Endothelial cell of umbilical vein (primary cell): ENCODE results near the gene SLC4A5. TPM values are rescaled to one million over a fixed set of nuclear protein-coding genes. Genes with fewer than 3 reads are reported as not detected.

Experiments used
- BruUV-seq: library from RNA; stranded (reverse); fragments of 400-500 nt; replicated peaks from 2 replicates; lab custom pipeline; 2021; lab: Mats Ljungman, UMichigan
- CTCF ChIA-PET: fragments of 300-600, 350-600 bp; sonication (Branson Sonifier 250); formaldehyde crosslinking; loops from one replicate; lab custom pipeline; 2021; ENCODE audit warnings: antibody characterized with exemption, inconsistent platforms; lab: Charles Lee
- POLR2A ChIA-PET: fragments of 300-600, 350-600 bp; sonication (Branson Sonifier 250); formaldehyde crosslinking; loops from one replicate; lab custom pipeline; 2021; ENCODE audit warnings: antibody characterized with exemption, inconsistent platforms; lab: Charles Lee
- DNase-seq: peaks from one replicate; pipeline ENCODE4 v3.0.0-alpha.2; 2011; ENCODE audit warnings: low read depth, low spot score
- FAIRE-seq: peaks from 2 replicates; lab custom pipeline; 2011; peaks lifted over from hg19 to GRCh38; lab: Jason Lieb, UNC
- H2AFZ ChIP-seq: 2 replicates; pipeline ENCODE4 v1.6.0; 2012; ENCODE audit warnings: low read depth, low read length, control low read depth, inconsistent platforms
- H3K27ac ChIP-seq: 2 replicates; pipeline ENCODE4 v1.5.1; 2011; ENCODE audit warnings: low read depth, mild to moderate bottlenecking, control low read depth, low read length, moderate library complexity; ENCODE audit not compliant: insufficient read depth
- H3K27me3 ChIP-seq, 2 experiments: 2 replicates each; pipeline versions ENCODE4 v1.6.0 to v1.6.1; 2011; ENCODE audit warnings: low read length in 2 of 2, mixed read lengths in 1 of 2; ENCODE audit not compliant: control insufficient read depth in 2 of 2, insufficient read depth in 2 of 2
- H3K36me3 ChIP-seq, 2 experiments: 2 replicates in 1 of 2; 3 replicates in 1 of 2; pipeline ENCODE4 v1.5.1; 2011; ENCODE audit warnings: low read length in 2 of 2, mild to moderate bottlenecking in 1 of 2, moderate library complexity in 1 of 2; ENCODE audit not compliant: control insufficient read depth in 2 of 2, insufficient read depth in 2 of 2; ENCODE audit errors: extremely low read depth in 1 of 2
- H3K4me1 ChIP-seq: 3 replicates; pipeline ENCODE4 v1.5.1; 2011; ENCODE audit warnings: mild to moderate bottlenecking, low read length; ENCODE audit not compliant: control insufficient read depth, insufficient read depth; ENCODE audit errors: extremely low read depth
- H3K4me2 ChIP-seq: 2 replicates; pipeline ENCODE4 v1.6.1; 2011; ENCODE audit warnings: low read length, control low read depth, mixed read lengths; ENCODE audit not compliant: insufficient read depth
- H3K4me3 ChIP-seq, 3 experiments: fragments of 200-600 bp in 1 of 3; sonication (generic), shearing (Covaris generic) in 1 of 3; replicated peaks in 1 of 3; 2 replicates each; pipeline ENCODE4 v1.5.1; 2011 to 2016; ENCODE audit warnings: control low read depth in 3 of 3, low read length in 3 of 3, mild to moderate bottlenecking in 2 of 3, inconsistent platforms in 1 of 3, low read depth in 1 of 3, moderate library complexity in 1 of 3; ENCODE audit not compliant: insufficient read depth in 1 of 3
- H3K79me2 ChIP-seq: 2 replicates; pipeline ENCODE4 v1.6.0; 2012; ENCODE audit warnings: low read length, inconsistent platforms; ENCODE audit not compliant: control insufficient read depth, insufficient read depth
- H3K9ac ChIP-seq: replicated peaks from 2 replicates; pipeline ENCODE3; 2011; ENCODE audit warnings: low read length, control low read depth; ENCODE audit not compliant: insufficient read depth; ENCODE audit errors: extremely low read depth
- H3K9me1 ChIP-seq: replicated peaks from 3 replicates; pipeline ENCODE4 v1.6.0; 2011; ENCODE audit warnings: mild to moderate bottlenecking, low read length; ENCODE audit not compliant: control insufficient read depth, insufficient read depth; ENCODE audit errors: extremely low read depth
- H3K9me3 ChIP-seq: replicated peaks from 2 replicates; pipeline ENCODE4 v1.5.1; 2012; ENCODE audit warnings: low read length, inconsistent platforms; ENCODE audit not compliant: control insufficient read depth, insufficient read depth
- H4K20me1 ChIP-seq: replicated peaks from 2 replicates; pipeline ENCODE3; 2011; ENCODE audit warnings: mild to moderate bottlenecking, low read length; ENCODE audit not compliant: control insufficient read depth, insufficient read depth; ENCODE audit errors: extremely low read depth
- CTCF ChIP-seq, 2 donors: IDR thresholded peaks; 1 replicate in 1 of 2; 2 replicates in 1 of 2; pipeline ENCODE4 v1.5.1; 2011; ENCODE audit warnings: low read length in 2 of 2, mild to moderate bottlenecking in 2 of 2, moderate library complexity in 2 of 2, control low read depth in 1 of 2, inconsistent platforms in 1 of 2, low read depth in 1 of 2; ENCODE audit not compliant: insufficient read depth in 1 of 2; ENCODE audit errors: extremely low read depth in 1 of 2
- FOS ChIP-seq: IDR thresholded peaks from 2 replicates; pipeline ENCODE4 v1.6.1; 2011; ENCODE audit warnings: mild to moderate bottlenecking, low read length, moderate library complexity, borderline replicate concordance; ENCODE audit not compliant: insufficient read depth
- GATA2 ChIP-seq: IDR thresholded peaks from 2 replicates; pipeline ENCODE4 v1.7.0; 2011; ENCODE audit warnings: low read depth, mild to moderate bottlenecking, moderate library complexity, mixed read lengths, low read length; ENCODE audit not compliant: insufficient read length, insufficient read depth
- MAX ChIP-seq: IDR thresholded peaks from 2 replicates; pipeline ENCODE4 v1.6.1; 2011; ENCODE audit not compliant: insufficient read depth, insufficient read length
- POLR2A ChIP-seq: IDR thresholded peaks from 2 replicates; pipeline ENCODE4 v1.6.1; 2012; ENCODE audit warnings: low read depth, mild to moderate bottlenecking, control low read depth, low read length
- dilution Hi-C: fragments of 300-500 bp; cut with MboI; formaldehyde crosslinking; loops from one replicate; pipeline ENCODE4 v1.15.0; 2019; ENCODE audit warnings: low sequenced_read_pairs; ENCODE audit not compliant: extremely low pct_ligation_motif_present
- intact Hi-C: fragments of 100-400 bp; cut with micrococcal nuclease; formaldehyde crosslinking; loops from one replicate; pipeline ENCODE4 v1.10.0; 2022
- polyA plus RNA-seq, 4 experiments: library from polyadenylated mRNA; depleted of rRNA in 3 of 4; stranded (reverse) in 3 of 4; unstranded in 1 of 4; fragments of >200 nt; gene quantifications; 2 replicates each; pipeline versions ENCODE4 v1.2.1 to v1.2.3, GENCODE V29; 2011 to 2012; ENCODE audit warnings: missing spikeins in 1 of 4
- total RNA-seq: library from RNA; stranded (reverse); gene quantifications from 2 replicates; pipeline ENCODE4 v1.2.3, GENCODE V29; 2021

SLC4A5 gene
- total and polyA plus RNA-seq, 2 donors (not counting 3 experiments of a cell fraction or from before 2014, with no cell fraction given) = 0.12 to 0.97 TPM

GRCh38 chr2:74261204-74261864 is 81.9 kb downstream of the SLC4A5 start:
- Histone ChIP-seq H3K4me3 (no peak overlapping the region), H3K36me3 (no peaks in the 10 kb centered on the region), H3K9me1 (no peaks in the 10 kb centered on the region), H4K20me1 (no peaks in the 10 kb centered on the region), H3K4me1 (no peaks in the 10 kb centered on the region), H3K27me3 (peaks cover 0 to 2% of the 10 kb centered on the region in 2 experiments), H3K9ac (no peak overlapping the region), H3K4me2 (no peak overlapping the region), H3K9me3 (no peaks in the 10 kb centered on the region), H3K79me2 (no peaks in the 10 kb centered on the region), H3K27ac (no peak overlapping the region), H2AFZ (no peak overlapping the region)
- POLR2A ChIA-PET = no interaction called here
- intact Hi-C loops = no loop called here
- dilution Hi-C loops = no loop called here
- TF ChIP-seq POLR2A = no peak
- TF ChIP-seq FOS = no peak
- TF ChIP-seq GATA2 = no peak
- peak; percentile 16 to 33 for TF ChIP-seq CTCF (IDR thresholded peaks at IDR 0.05; ENCODE audit: extremely low read depth in 1 of 2, insufficient read depth in 1 of 2, low read depth in 1 of 2, low read length in 2 of 2)
- no peak for TF ChIP-seq MAX
- DNase-seq (peak; percentile 8), FAIRE-seq (no peak)
- CTCF ChIA-PET = interaction anchor here (1.0 to 2.2 kb wide), 6 partner anchors 9 to 581 kb away, joined by 3 to 7 read pairs (median 5); no protein-coding TSS in a partner anchor
- no TSS peak for BruUV-seq
